OCI-LY7 (cell line): ENCODE results near the gene RAD21L1. TPM values are rescaled to one million over a fixed set of nuclear protein-coding genes. Genes with fewer than 3 reads are reported as not detected.

Experiments
- BruUV-seq: library from RNA; stranded (reverse); fragments of 400-500 nt; replicated peaks from 2 replicates; lab custom pipeline; 2021; lab: Mats Ljungman, UMichigan
- CTCF ChIA-PET: fragments of 300-600 bp; sonication (Branson Sonifier 250); formaldehyde crosslinking; loops from one replicate; lab custom pipeline; 2022; ENCODE audit warnings: antibody characterized with exemption; ENCODE audit not compliant: unreplicated experiment; lab: Charles Lee
- POLR2A ChIA-PET: fragments of 300-600 bp; sonication (Branson Sonifier 250); formaldehyde crosslinking; loops from one replicate; lab custom pipeline; 2022; ENCODE audit warnings: antibody characterized with exemption; lab: Charles Lee
- DNase-seq: peaks from one replicate; pipeline ENCODE4 v3.0.0-alpha.2; 2015; ENCODE audit warnings: low spot score
- H2AFZ ChIP-seq: fragments of 200-600 bp; sonication (generic), shearing (Covaris generic); 2 replicates; pipeline ENCODE4 v1.6.1; 2014; ENCODE audit warnings: mild to moderate bottlenecking, antibody characterized with exemption, low read length, moderate library complexity
- H3K27ac ChIP-seq: fragments of 200-600 bp; sonication (generic); 2 replicates; pipeline ENCODE4 v1.5.1; 2014; ENCODE audit warnings: mixed run types, low read depth, mild to moderate bottlenecking, moderate library complexity, low read length, inconsistent platforms; ENCODE audit not compliant: poor library complexity, severe bottlenecking
- H3K36me3 ChIP-seq: fragments of 200-600 bp; sonication (generic); 2 replicates; pipeline ENCODE4 v1.6.1; 2014; ENCODE audit warnings: mild to moderate bottlenecking, antibody characterized with exemption, low read length, moderate library complexity, mixed read lengths; ENCODE audit not compliant: insufficient read depth
- H3K4me1 ChIP-seq: fragments of 200-600 bp; sonication (generic); 2 replicates; pipeline ENCODE4 v1.5.1; 2014; ENCODE audit warnings: mild to moderate bottlenecking, low read length; ENCODE audit not compliant: insufficient read depth, poor library complexity, severe bottlenecking
- H3K4me2 ChIP-seq: fragments of 200-600 bp; sonication (generic); 2 replicates; pipeline ENCODE4 v1.6.1; 2014; ENCODE audit warnings: mild to moderate bottlenecking, low read length
- H3K4me3 ChIP-seq: fragments of 200-600 bp; sonication (generic); 2 replicates; pipeline ENCODE4 v1.5.1; 2014; ENCODE audit warnings: mild to moderate bottlenecking, low read depth, low read length; ENCODE audit not compliant: poor library complexity, severe bottlenecking
- H3K79me2 ChIP-seq: fragments of 200-600 bp; sonication (generic); 2 replicates; pipeline ENCODE4 v1.6.1; 2016; ENCODE audit warnings: low read depth, mild to moderate bottlenecking, low read length, moderate library complexity, mixed read lengths; ENCODE audit not compliant: insufficient read depth
- H3K9me2 ChIP-seq: fragments of 200-600 bp; sonication (generic); 2 replicates; pipeline ENCODE4 v1.6.1; 2016; ENCODE audit warnings: mild to moderate bottlenecking, low read length, mixed read lengths; ENCODE audit not compliant: insufficient read depth
- H3K9me3 ChIP-seq: fragments of 200-600 bp; sonication (generic); 2 replicates; pipeline ENCODE4 v1.6.1; 2014; ENCODE audit warnings: mild to moderate bottlenecking, mixed run types, low read length, mixed read lengths
- H4K20me1 ChIP-seq: fragments of 200-600 bp; sonication (generic); 2 replicates; pipeline ENCODE4 v1.6.1; 2014; ENCODE audit warnings: mild to moderate bottlenecking, antibody characterized with exemption, low read length, moderate library complexity, mixed read lengths; ENCODE audit not compliant: insufficient read depth
- EZH2phosphoT487 ChIP-seq: fragments of 200-600 bp; sonication (generic); IDR thresholded peaks from 2 replicates; pipeline ENCODE4 v1.6.1; 2018; ENCODE audit warnings: low read depth, borderline replicate concordance, mild to moderate bottlenecking, mixed run types, antibody characterized with exemption, low read length, moderate library complexity, mixed read lengths
- intact Hi-C: fragments of 100-400 bp; cut with micrococcal nuclease; formaldehyde crosslinking; loops from one replicate; pipeline ENCODE4 v1.10.0; 2022; ENCODE audit not compliant: unreplicated experiment
- total RNA-seq, 2 experiments: library from RNA; depleted of rRNA in 1 of 2; stranded (reverse); fragments of >200 nt in 1 of 2; shearing (Covaris generic) in 1 of 2; gene quantifications; 2 replicates each; pipeline ENCODE4 v1.2.3, GENCODE V29; 2014 to 2022
- TF ChIP-seq, protein P1 (sequence below): fragments of 200-600 bp; sonication (generic); conservative IDR thresholded peaks from 2 replicates; pipeline ENCODE4 v1.5.1; 2014; ENCODE audit warnings: mild to moderate bottlenecking, antibody characterized with exemption, low read length, moderate library complexity, mixed read lengths

RAD21L1 gene
- total RNA-seq, 2 experiments from 2014 or later = not detected

DNA sequence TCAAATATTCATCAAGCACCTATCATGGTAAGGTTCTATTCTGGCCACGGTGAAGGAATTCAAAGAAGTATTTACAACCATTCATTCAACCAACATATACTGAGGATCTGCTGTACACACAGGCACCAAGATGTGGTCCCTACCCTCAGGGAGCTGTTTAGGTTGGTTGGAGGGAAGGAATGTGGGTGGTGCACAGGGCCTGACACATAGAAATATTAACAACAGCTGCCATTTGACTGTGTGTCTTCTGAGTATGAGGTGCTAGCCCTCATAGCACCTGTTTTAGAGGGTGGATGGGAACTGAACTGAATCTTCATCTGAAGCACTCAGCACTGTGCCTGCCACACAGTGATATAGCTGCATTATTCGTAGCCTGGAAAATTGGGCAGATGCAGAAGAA, 47.5 kb downstream of the RAD21L1 start:
- POLR2A ChIA-PET = no interaction called here
- Histone ChIP-seq H3K36me3 (no peaks in the 10 kb centered on the region), H3K4me2 (no peak overlapping the region), H3K4me3 (no peak overlapping the region), H4K20me1 (no peaks in the 10 kb centered on the region), H3K27ac (no peak overlapping the region), H3K9me3 (no peaks in the 10 kb centered on the region), H3K9me2 (no peaks in the 10 kb centered on the region), H3K79me2 (no peaks in the 10 kb centered on the region), H3K4me1 (no peaks in the 10 kb centered on the region), H2AFZ (no peak overlapping the region)
- no peak for DNase-seq
- CTCF ChIA-PET = no interaction called here
- intact Hi-C loops = no loop called here
- BruUV-seq = no TSS peak
- no peak for TF ChIP-seq EZH2phosphoT487
- TF ChIP-seq, protein P1, sequence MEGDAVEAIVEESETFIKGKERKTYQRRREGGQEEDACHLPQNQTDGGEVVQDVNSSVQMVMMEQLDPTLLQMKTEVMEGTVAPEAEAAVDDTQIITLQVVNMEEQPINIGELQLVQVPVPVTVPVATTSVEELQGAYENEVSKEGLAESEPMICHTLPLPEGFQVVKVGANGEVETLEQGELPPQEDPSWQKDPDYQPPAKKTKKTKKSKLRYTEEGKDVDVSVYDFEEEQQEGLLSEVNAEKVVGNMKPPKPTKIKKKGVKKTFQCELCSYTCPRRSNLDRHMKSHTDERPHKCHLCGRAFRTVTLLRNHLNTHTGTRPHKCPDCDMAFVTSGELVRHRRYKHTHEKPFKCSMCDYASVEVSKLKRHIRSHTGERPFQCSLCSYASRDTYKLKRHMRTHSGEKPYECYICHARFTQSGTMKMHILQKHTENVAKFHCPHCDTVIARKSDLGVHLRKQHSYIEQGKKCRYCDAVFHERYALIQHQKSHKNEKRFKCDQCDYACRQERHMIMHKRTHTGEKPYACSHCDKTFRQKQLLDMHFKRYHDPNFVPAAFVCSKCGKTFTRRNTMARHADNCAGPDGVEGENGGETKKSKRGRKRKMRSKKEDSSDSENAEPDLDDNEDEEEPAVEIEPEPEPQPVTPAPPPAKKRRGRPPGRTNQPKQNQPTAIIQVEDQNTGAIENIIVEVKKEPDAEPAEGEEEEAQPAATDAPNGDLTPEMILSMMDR = no peak

DNA sequence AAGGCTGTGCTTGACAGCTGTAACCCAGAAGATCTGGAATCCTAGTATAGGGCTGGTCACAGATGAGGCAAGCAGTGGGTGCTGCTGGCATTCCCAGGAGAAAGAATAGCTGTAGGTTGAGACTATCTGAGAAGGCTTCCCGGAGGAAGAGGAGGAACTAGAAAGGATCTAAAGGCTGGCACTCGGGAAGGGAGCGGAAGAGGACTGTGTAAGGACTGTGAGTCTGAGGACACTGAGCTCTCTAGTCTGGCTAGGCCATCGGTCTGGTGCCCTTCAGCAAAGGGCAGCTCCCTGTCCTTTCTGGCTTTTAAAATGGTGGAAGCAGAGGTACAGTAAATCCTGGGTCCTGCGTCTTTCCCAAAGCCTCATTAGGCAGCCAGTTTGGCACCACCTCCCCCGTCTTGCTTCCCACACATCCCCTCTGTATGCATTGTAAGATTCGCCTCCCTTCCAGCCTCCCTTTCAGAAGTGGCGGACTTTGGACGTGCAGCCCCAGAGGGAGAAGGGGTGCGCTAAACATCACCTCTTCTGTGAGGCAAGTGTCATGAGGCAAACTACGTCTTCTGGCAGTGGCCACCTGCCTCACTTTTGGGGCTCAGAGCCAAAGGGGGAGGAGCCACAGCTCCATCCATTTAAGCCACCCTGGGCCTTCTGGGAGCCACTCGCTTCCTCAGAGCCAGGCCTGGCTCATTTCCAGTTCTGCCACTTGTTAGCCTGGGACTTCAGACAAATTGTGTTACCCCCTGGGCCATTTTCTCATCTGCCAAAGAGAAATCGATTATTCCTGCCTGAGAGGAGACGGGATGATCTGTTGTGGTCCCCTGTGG, 48.9 kb downstream of the RAD21L1 start:
- Histone ChIP-seq H3K79me2 (no peaks in the 10 kb centered on the region), H2AFZ (no peak overlapping the region), H3K9me3 (no peaks in the 10 kb centered on the region), H4K20me1 (no peaks in the 10 kb centered on the region), H3K36me3 (no peaks in the 10 kb centered on the region), H3K27ac (no peak overlapping the region), H3K4me3 (no peak overlapping the region), H3K9me2 (no peaks in the 10 kb centered on the region), H3K4me1 (no peaks in the 10 kb centered on the region), H3K4me2 (no peak overlapping the region)
- POLR2A ChIA-PET = interaction anchor here (0.7 to 1.2 kb wide), 2 partner anchors 15 to 772 kb away, joined by 3 read pairs; no protein-coding TSS in a partner anchor
- no TSS peak for BruUV-seq
- CTCF ChIA-PET = no interaction called here
- intact Hi-C loops = no loop called here
- TF ChIP-seq, protein P1 = no peak
- no peak for TF ChIP-seq EZH2phosphoT487
- DNase-seq = no peak

DNA sequence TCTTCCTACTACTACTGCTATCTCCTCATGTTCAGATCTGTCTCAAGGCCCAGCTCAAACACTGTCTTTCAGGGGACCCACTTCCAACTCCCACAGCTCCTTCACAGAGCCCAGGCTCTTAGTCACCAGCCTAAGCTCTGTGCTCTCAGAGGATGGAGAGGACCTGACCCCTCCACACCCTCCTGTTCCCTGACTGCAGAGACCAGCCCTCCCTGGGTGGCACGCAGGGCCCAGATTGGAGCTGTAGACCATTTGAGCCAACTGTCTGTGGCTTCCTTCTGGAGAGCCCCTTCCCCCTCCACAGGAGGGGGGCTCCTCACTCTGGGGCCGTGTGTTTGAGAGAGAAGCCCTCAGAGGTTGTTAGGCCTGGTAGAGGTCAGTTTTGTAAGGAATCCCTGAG, 50.1 kb downstream of the RAD21L1 start:
- no TSS peak for BruUV-seq

More for the DNA sequence above, 50.1 kb downstream of the RAD21L1 start:
- Histone ChIP-seq H3K9me3 (no peaks in the 10 kb centered on the region), H3K27ac (no peak overlapping the region), H3K36me3 (no peaks in the 10 kb centered on the region), H3K79me2 (no peaks in the 10 kb centered on the region), H2AFZ (no peak overlapping the region), H3K9me2 (no peaks in the 10 kb centered on the region), H4K20me1 (no peaks in the 10 kb centered on the region), H3K4me3 (no peak overlapping the region), H3K4me2 (no peak overlapping the region), H3K4me1 (no peaks in the 10 kb centered on the region)
- POLR2A ChIA-PET = no interaction called here
- DNase-seq = no peak
- CTCF ChIA-PET = no interaction called here
- TF ChIP-seq EZH2phosphoT487 = no peak
- TF ChIP-seq, protein P1 = no peak
- intact Hi-C loops = no loop called here
